ENCODE data around the gene FSTL4. TPM values are rescaled to one million over a fixed set of nuclear protein-coding genes. Genes with fewer than 3 reads are reported as not detected.

The FSTL4 gene
- total and polyA plus RNA-seq, 2 donors from 2014 or later, result 0.09 to 4.0 TPM

DNA sequence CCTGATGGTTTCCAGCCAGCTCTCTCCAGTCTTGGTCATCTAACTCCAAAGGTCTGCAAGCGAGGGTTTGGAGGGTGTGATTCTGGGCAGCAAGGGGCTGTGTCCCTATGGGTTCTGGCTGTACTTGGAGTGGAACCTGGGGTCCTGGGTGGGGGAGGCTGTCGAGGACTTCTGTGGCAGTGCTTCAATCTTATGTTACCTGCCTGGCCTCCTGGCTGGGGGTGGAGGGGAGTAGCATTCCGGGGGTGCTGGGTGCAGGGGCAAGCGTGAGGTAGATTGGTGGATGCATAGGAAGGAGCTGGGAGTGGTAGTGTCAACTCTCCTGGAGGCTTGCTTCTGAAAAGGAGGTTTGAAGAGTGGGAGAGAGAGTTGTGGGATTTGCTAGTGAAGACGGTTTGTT, 417.1 kb downstream of the FSTL4 start:
- Histone ChIP-seq H3K36me3 (ENCODE audit: control insufficient read depth in 2 of 3, insufficient read depth in 3 of 3, low read length in 3 of 3) (no peaks in the 10 kb centered on the region), H3K27me3 (ENCODE audit: control insufficient read depth, insufficient read depth, low read length) (no peaks in the 10 kb centered on the region), H3K27ac (ENCODE audit: low read depth in 2 of 2, low read length in 2 of 2) (no peak overlapping the region), H3K9me3 (ENCODE audit: control insufficient read depth in 2 of 3, insufficient read depth in 1 of 3, low read length in 3 of 3) (no peaks in the 10 kb centered on the region), H3K4me3 (ENCODE audit: low read length in 3 of 3) (no peak overlapping the region), H3K9ac (ENCODE audit: low read length in 3 of 3) (no peak overlapping the region), H3K4me1 (ENCODE audit: control insufficient read depth in 2 of 3, insufficient read depth in 2 of 3, low read depth in 1 of 3, low read length in 3 of 3) (no peaks in the 10 kb centered on the region)
- intact Hi-C loops (cut with DNase I), result no loop called here
- no peak for FAIRE-seq
- DNase-seq, result no peak
- TF ChIP-seq, protein P1, sequence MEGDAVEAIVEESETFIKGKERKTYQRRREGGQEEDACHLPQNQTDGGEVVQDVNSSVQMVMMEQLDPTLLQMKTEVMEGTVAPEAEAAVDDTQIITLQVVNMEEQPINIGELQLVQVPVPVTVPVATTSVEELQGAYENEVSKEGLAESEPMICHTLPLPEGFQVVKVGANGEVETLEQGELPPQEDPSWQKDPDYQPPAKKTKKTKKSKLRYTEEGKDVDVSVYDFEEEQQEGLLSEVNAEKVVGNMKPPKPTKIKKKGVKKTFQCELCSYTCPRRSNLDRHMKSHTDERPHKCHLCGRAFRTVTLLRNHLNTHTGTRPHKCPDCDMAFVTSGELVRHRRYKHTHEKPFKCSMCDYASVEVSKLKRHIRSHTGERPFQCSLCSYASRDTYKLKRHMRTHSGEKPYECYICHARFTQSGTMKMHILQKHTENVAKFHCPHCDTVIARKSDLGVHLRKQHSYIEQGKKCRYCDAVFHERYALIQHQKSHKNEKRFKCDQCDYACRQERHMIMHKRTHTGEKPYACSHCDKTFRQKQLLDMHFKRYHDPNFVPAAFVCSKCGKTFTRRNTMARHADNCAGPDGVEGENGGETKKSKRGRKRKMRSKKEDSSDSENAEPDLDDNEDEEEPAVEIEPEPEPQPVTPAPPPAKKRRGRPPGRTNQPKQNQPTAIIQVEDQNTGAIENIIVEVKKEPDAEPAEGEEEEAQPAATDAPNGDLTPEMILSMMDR (IDR thresholded peaks at IDR 0.05; ENCODE audit: borderline replicate concordance, extremely low read depth, insufficient read depth), result no peak

DNA sequence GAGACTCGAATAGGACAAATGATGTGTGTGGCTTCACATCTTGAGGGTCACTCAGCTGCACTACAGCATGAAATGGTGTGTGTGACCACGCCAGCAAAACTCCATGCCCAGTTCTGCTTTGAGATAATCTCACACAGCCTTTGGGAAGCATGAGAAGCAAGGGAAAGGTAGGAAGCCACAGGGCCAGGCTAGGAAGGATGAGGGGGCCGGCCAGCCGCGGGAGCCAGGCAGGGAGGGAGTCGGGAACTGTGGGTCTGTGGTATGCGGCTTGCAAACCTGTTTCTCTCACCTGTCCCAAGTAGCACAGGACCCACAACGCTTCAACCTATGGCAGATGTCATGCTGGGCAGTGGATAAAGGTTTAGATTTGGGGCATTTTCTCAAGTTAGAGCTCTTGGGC, 418.5 kb downstream of the FSTL4 start:
- H3K4me3 ChIP-seq (ENCODE audit: low read length in 3 of 3), result no peak overlapping the region
- DNase-seq (no peak), FAIRE-seq (no peak)
- no peaks in the 10 kb centered on the region for H3K27me3 ChIP-seq (ENCODE audit: control insufficient read depth, insufficient read depth, low read length)
- intact Hi-C loops (cut with DNase I), result no loop called here
- H3K9me3 ChIP-seq (ENCODE audit: control insufficient read depth in 2 of 3, insufficient read depth in 1 of 3, low read length in 3 of 3), result no peaks in the 10 kb centered on the region
- H3K36me3 ChIP-seq (ENCODE audit: control insufficient read depth in 2 of 3, insufficient read depth in 3 of 3, low read length in 3 of 3), result no peaks in the 10 kb centered on the region
- no peaks in the 10 kb centered on the region for H3K4me1 ChIP-seq (ENCODE audit: control insufficient read depth in 2 of 3, insufficient read depth in 2 of 3, low read depth in 1 of 3, low read length in 3 of 3)
- H3K9ac ChIP-seq (ENCODE audit: low read length in 3 of 3), result no peak overlapping the region
- no peak overlapping the region for H3K27ac ChIP-seq (ENCODE audit: low read depth in 2 of 2, low read length in 2 of 2)
- TF ChIP-seq, protein P1 (IDR thresholded peaks at IDR 0.05; ENCODE audit: borderline replicate concordance, extremely low read depth, insufficient read depth), result no peak

DNA sequence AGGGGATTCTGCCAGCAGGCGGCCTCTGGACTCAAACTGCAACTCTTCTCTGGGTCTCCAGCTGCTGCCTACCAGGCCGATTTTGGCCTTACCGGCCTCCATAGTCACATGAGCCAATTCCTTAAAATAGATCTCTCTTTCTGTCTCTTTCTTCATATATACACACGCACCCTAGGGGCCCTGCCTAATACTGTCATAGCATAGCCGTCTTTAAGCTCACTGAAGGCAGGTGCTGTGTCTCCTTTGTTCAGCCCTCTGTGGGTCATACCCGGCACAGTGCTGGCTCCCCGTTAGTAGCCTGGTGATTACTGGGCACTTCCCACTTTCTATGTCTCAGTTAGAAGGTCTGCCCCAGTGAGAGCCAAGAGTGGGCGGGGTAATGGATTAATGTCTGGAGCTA, 419.6 kb downstream of the FSTL4 start:
- no peak overlapping the region for H3K4me3 ChIP-seq (ENCODE audit: low read length in 3 of 3)
- TF ChIP-seq, protein P1 (IDR thresholded peaks at IDR 0.05; ENCODE audit: borderline replicate concordance, extremely low read depth, insufficient read depth), result no peak
- no peak overlapping the region for H3K9ac ChIP-seq (ENCODE audit: low read length in 3 of 3)
- H3K27me3 ChIP-seq (ENCODE audit: control insufficient read depth, insufficient read depth, low read length), result no peaks in the 10 kb centered on the region
- no peaks in the 10 kb centered on the region for H3K9me3 ChIP-seq (ENCODE audit: control insufficient read depth in 2 of 3, insufficient read depth in 1 of 3, low read length in 3 of 3)
- intact Hi-C loops (cut with DNase I), result no loop called here
- DNase-seq, result no peak
- no peaks in the 10 kb centered on the region for H3K36me3 ChIP-seq (ENCODE audit: control insufficient read depth in 2 of 3, insufficient read depth in 3 of 3, low read length in 3 of 3)
- H3K27ac ChIP-seq (ENCODE audit: low read depth in 2 of 2, low read length in 2 of 2), result no peak overlapping the region
- FAIRE-seq, result no peak
- no peaks in the 10 kb centered on the region for H3K4me1 ChIP-seq (ENCODE audit: control insufficient read depth in 2 of 3, insufficient read depth in 2 of 3, low read depth in 1 of 3, low read length in 3 of 3)

DNA sequence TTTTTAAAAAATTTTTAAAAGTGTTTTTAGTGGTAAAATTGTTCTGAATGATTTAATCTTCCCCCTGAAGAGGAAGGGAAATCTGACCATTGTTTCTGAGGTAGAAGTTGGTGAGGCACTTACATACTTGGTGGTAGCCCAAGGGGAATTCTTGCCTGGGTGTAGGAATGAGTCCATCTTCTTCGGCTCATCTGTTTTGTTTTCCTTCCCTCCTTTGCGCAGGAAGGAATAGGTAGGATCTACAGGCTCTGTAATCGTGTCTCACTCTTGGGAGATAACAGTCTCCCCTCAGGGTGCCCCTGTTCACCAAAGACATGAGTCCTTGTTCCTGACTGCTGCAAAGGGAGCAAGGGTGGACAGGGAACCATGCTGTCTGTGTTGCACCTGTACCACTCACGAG, 422.5 kb downstream of the FSTL4 start:
- Histone ChIP-seq H3K27me3 (ENCODE audit: control insufficient read depth, insufficient read depth, low read length) (no peaks in the 10 kb centered on the region), H3K27ac (ENCODE audit: low read depth in 2 of 2, low read length in 2 of 2) (no peak overlapping the region), H3K4me1 (ENCODE audit: control insufficient read depth in 2 of 3, insufficient read depth in 2 of 3, low read depth in 1 of 3, low read length in 3 of 3) (no peaks in the 10 kb centered on the region), H3K36me3 (ENCODE audit: control insufficient read depth in 2 of 3, insufficient read depth in 3 of 3, low read length in 3 of 3) (no peaks in the 10 kb centered on the region), H3K4me3 (ENCODE audit: low read length in 3 of 3) (no peak overlapping the region), H3K9ac (ENCODE audit: low read length in 3 of 3) (no peak overlapping the region), H3K9me3 (ENCODE audit: control insufficient read depth in 2 of 3, insufficient read depth in 1 of 3, low read length in 3 of 3) (no peaks in the 10 kb centered on the region)
- FAIRE-seq (no peak), DNase-seq (no peak)
- intact Hi-C loops (cut with DNase I), result no loop called here
- TF ChIP-seq, protein P1 (IDR thresholded peaks at IDR 0.05; ENCODE audit: borderline replicate concordance, extremely low read depth, insufficient read depth), result no peak
